ENCODE measurements around the gene NUDCD3.

NUDCD3 gene

DNA sequence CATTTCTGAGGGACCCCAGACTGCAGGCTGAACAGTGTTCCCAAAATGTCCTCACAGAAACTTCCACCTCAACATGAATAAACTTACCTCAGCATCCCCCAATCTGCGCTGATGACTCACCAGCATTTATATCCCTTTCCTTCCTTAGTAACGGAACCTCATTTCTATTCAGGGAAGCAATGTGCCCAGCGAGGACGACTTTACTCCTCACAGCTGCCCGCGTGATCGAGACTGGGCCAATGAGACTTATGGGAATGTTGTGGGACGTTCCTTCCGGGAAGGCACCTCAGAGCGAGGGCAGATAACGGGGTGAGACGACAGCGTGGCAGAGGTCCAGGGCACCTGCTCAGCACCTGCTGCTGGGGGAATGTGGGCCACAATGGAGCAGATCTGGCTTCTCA lies 91.9 kb downstream of the NUDCD3 start:
- no peak for DNase-seq

DNA sequence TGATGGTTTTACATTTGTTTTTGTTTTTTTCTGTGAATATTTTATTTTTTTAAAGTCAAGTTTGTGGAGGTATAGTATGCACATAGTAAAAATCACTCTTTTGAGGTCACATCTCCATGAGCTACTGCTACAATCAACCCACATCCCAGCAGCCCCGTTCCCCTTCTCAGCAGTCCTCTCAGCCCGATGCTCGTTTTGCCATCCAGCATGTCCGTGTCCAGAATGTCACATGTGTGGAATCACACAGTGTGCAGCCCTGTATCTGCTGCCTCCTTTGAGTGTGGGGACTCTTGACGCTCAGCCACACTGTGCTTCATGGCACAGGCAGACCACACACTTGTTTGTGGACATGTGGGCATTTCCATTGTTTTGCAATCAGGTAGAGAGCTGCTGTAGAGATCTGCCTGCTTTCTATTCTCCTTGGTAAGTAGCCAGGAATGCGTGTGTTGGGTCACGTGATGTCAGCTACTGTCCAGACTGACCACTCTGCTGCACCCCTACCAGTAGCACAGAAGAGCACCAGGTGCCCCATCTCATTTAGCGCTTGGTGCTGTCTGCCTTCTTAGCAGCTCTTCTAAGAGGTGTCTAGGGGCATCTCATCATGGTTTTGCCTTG lies 93.4 kb downstream of the NUDCD3 start:
- DNase-seq = no peak

DNA sequence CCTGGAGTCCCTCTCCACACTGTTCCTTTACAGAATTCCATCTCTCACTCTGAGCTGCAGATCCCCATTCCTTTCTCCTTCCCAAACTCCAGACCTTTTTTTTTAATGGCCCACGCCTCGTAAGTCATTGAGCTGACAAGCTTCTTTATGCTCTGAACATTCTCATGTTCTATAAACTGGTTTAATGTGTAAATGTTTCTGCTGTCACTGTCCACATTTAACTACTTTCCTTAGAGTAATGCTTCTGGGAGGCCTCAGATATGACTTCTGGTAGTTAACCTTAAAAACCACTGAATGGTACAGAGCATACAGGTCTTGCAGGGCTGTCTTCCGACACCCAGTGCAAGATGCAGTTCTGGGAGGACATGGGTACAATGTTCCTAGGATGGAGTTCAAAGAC lies 94.0 kb downstream of the NUDCD3 start:
- no peak for DNase-seq

DNA sequence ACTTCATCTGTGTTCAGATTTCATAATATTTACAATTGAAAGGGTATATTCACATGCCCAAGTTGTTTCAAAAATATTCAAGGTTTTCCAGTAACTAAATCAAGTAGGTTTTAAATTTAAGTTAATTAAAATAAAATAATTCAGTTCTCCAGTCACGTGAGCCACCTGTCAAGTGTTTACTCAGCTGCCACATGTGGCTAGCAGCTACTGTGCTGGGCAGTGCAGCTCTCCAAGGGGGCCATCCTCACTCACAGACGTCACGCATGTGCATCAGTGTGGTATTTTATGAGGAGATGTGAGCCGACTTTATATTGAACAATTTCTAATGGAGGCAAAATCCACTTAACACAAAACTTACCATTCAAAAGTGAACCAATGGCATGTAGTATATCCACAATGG lies 95.4 kb downstream of the NUDCD3 start:
- no peak for DNase-seq

DNA sequence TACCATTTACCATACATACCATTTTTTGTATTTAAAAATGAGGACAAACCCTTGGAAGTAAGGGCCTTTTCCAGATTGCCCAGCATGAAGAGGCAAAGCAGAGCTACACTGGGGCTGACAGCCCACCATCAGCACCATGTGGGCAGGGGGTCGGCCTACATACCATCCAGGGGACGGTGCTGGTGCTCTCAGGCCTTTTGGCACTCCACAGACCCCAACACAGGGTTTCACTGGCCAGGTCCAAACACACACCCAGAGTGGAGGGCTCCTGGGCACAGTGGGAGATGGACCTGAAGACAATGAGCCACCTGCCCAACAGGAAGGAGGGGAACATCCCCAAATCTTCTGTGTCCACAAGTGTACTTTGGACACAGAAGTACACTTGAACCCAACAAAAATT lies 95.8 kb downstream of the NUDCD3 start:
- no peak for DNase-seq

DNA sequence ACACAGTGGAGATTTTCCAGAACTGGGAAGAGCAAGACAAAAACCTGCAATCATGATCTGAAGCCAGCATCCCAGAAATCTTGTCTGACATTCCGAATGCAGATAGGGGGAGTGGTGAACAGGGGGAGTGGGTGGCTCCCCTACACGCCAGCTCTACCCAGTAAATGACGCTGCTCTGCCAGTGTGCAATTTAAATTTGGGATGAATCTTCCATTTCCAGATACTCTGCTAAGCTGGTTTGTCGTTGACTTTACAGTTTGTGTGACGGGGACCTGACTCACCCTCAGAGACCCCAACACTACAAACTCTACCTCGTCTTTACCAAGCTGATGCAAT lies 96.4 kb downstream of the NUDCD3 start:
- DNase-seq = no peak

DNA sequence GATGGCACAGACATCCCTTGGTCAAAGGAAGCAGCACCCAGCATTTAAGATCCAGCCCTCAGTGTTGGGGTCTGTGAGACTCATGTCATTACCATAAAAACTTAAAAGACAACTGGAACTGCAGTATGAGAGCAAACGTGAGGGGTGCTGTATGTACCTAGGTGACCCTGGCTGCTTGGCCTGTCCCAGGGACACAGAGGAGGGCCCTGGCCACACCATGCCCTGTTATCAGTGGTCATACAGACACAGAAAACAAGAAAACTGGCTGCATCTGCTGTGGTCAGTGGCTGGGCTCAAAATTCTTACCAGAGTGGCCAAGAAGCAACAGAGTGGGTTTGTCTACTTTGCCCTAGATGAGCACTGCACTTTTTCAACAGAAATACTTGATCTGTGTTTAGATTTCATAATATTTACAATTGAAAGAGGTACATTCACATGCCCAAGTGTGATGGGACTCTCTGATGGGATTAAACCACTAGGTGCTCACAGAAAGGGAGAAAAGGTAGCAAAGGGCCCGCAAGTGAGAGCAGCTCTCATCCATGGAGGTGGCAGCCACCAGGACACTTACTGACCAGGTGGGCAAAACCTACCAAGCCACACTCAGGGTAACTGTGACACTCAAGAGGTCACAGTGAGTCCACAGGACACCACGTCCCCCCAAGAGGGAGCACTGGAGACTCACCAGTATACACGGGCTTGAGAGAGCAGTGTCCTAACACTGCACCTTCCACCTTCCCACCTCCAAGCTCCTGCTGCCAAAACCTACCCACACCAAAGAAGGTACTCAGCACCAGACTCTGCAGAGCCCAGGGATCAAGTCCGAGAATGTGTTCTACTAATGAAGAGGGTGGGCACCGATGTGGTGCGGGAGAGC lies 97.0 kb downstream of the NUDCD3 start:
- DNase-seq = no peak

DNA sequence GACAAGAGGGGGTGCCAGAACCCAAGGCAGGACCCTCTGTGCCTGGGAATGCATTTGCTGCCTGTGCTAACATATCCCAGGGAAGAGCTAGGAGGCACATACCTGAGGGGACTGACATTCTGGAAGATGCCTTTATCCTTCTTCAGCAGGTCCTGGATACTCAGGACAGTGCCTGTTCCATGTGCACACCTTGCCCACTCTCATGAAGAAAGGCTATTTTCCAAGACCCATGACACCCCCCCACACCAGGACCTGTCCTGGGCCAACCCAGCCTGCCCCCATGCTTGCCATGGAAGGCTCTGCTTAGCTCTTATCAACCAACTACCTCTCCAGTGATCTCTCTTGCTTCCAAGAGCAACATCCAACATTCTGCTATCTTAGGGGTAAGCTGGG lies 97.8 kb downstream of the NUDCD3 start:
- no peak for DNase-seq

DNA sequence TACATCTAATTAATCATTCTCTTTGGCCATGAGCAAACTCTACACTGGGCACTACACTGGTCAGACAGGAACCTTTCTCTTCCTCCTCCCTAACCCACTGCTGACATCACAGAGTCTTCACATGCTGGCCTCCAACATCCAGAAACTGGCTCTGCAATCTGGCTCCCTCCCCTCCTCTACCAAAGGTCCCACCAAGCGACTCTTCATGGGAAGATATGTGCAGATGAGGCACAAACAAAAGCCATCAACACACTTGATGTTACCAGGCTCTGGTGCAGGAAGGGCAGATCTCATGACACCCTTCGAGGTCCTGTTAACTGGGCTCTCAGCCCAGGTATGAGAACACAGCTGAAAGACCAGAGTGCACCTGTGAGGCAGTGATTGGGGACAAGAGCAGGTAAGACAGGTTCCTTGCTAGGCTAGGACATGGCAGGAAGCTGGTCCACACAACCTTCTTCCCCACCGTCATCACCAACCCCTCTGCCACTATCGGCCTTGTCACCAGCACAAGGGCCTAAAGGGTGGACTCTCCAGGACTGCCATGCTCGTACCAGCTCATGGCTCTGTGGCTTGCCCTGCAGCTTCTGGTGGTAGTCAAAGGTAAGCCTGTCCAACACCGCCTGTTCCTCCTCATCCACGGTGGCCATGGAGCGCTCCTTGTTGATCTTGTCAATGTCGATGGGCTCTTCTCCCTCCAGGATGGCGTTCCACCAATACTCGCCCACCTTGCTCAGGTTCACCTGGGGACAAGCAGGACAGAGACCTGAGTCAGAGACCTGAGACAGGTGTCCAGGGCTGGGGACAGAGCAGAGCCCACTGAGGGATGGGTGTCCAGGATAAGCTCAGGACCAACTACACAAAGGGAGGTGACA lies 98.5 kb downstream of the NUDCD3 start:
- DNase-seq = no peak

DNA sequence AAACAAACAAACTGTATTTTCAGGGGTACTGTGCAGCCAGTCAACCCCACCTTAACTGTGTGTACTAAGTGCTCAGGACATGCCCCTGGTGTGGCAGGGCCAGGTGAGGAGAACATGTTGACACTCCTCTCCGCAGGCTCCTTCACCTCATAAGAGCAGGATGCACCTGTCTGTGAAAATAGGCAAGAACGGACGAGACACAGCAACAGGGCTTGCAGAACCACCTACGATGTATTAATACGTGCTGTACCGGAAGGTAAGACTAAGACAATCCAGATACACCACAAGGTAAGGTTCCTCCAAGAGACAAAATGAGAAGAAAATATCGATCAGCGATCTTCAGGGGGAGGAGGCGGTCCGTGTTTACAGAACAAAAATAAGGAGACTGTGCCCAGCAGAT lies 99.3 kb downstream of the NUDCD3 start:
- DNase-seq = no peak

DNA sequence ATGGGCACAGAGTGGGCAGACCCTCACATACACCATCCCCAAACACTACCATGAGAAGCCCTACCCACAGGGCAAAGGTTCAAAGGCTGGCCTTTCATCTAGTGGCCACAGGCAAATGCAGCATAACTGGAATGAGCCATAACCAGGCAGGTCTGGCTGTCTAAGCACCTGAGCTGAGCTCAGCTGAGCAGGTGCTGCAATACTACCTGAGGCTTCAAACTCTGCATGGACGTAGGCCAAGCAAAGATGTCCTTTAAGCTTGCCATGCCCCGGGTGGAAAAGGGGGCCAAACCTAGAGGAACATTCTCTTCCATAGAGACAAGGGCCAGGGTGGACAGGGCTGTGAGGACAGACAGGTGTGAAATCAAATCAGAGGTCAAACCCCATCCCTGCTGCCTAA lies 99.8 kb downstream of the NUDCD3 start:
- DNase-seq = no peak

DNA sequence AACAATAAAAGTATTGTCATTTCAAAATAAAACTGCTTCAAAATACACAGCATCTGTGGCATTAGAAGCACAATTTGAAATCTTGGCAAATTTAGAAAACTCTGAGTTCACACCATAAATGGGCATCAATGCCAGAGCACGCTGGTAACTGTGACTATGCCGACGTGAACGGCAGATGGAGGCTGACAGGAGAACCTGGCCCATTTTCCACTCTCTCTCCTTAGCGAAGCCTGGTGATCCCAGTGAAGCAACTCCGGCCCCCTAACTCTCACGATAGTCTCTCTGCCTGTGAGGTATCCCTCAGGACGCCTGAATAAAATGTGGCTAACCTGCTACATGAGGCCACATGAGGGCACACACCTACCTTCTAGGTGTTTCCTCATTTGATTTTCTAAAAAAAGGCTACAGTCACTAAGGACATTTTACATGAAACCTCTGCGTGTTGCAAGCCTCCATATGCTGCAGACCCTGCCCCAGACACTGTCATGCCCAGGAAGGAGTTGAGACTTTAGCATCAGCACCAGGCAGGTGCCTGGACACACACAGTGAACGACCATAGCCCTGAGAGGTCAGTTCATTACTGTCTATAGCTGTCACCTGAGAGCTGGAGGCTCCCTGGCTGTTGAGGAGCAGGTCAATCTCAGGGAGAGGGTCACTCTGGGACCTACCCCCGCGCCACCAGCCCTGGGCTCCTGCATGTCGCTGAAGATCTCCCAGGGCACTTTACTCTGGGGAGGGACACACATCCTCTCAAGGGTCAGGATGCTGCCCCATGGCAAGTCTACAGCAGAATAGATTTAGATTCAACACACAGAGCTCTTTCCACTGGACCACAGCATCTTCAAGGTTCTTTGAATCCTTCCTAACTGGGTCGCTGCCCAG lies 102.1 kb downstream of the NUDCD3 start:
- DNase-seq = no peak

DNA sequence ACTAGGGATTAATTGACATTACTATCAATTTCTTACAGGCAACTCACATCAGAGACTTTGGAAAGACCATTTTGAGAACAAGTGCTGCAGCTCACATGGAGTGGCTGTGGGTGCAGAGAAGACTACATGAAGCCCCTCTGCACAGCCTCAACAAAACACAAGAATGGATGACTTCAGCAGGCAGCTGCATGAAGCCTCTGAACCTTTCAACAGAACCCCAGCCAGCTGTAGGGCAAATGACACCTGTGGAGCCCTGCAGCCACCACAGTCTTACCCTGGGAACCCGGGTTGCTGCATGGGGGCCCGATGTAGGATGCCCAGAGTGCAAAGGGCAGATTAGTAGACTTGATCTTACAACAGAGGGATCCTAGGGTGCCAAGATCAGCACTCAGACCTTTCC lies 103.1 kb downstream of the NUDCD3 start:
- DNase-seq = no peak

DNA sequence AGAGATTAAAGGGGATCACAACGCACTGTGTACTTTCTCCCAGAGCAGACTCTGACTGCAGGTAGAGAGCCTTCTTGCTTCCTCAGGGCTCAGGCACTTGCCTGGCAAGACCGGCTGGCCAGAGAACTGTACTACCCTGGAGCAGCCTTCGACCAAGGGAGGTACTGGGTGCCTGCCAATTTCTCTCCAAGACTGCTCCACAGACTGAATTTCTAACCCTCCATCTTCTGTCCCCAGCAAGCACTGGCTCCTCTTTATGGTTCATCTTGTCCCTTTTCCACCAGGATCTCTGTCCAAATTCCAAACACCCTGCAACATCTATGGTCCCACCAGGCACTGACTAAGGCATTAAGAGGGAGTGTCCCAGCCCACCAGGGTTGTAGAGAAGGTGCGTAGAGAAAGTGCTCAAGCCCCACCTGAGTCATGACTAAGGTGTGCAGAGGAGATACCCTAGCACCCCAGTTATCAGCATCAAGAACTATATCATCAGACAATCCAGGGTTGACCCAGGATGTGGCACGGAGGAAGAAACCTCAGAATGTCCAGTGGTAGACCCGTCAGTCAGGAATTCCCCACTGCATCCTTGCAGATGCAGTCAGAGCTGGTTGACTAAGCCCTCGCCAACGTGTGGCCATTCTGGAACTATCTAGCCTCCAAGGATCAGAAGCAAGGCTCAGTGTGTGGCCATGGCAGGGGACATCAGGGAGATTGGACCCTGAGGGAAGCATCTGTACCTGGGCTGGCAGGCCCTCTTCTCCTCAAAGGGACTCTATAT lies 104.1 kb downstream of the NUDCD3 start:
- DNase-seq = no peak

DNA sequence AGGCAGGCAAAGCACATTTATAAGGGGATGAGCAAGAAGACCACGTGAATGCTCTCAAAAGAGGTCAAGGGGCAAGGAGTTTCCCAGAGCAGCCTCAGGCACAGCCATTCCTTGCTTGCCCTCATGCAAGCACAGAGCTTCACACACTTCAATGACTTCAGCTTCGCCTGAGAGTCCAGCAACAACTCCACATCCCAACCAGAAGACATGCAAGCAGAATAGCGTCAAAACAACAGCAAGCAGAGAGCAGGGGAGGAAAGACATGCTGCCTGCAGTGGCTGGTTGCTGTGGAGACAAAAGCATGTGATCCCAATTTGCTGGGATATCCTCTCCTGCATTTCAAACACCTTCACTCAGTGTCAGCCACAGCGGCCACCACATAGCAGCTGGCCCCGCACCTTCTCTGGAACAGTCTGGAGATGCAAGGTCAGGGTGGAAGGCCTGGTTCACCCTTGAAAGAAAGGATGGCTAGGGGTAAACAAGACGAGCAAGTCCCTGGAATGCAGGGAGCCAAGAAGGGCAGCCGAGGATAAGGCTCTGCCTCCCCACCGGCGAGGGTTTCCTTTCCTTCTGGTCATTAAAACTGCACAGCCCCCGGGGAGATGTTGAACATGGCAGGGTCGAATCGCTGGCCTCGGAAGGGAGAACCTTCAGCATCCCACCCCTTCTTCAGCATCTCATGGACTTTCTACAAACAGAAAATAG lies 104.9 kb downstream of the NUDCD3 start:
- DNase-seq = no peak

DNA sequence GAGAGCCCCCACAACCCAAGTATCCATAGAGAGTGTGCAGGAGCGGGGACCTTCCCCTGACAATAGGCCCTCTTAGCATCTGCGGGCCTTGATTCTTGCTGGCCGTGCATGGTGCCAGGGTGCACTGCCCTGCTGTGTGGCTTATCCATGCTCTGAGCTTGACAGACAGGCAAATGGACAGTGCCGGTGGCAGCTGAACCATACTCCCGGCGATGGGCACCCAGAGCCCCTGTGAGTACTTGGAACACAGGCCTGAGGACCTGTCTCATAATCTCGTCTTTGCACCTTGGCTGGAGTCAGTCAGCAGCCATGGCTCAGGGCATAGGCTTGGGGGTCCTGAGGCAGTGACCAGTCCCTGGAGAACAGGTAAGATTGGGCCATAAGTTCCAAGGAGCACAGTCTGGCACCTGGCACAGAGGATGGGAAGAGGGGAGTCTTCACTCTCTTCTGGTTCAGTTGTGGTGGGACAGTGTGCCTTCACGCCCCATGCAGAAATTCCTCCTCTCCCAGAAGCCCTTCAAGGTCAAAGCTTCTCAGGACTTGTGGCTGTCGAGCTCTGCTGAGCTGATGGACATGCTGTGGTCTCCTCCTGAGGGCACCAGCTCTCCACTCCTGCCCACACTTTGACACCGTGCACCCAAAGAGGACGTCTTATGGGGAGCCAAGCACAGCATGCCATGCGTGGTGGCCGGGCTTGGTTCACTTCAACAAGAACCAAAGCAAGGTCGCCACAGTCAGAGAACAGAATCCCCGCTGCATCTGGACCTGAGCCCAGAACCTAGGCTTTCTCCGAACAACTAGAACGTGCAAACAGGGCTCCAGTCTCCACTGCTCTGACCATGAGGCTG lies 105.6 kb downstream of the NUDCD3 start:
- DNase-seq = no peak

DNA sequence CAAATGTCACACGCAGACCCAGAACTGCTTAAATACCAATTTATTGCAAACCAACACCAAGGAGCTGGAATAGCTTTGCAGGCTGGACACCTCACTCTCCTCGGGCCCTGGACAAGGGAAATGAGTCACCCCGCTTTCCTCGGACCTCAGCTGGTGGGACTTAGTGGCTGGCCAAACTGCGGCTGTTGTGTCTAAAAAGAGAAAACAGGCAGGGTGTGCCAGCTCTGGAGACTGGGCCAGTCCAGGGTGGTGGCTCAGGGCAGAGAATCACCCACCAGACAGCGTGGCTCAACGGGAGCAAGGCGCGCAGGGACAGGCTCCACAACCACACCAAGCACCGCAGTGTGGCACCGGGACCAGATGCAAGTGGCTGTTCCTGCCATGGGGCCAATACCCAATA lies 106.9 kb downstream of the NUDCD3 start:
- DNase-seq = no peak

DNA sequence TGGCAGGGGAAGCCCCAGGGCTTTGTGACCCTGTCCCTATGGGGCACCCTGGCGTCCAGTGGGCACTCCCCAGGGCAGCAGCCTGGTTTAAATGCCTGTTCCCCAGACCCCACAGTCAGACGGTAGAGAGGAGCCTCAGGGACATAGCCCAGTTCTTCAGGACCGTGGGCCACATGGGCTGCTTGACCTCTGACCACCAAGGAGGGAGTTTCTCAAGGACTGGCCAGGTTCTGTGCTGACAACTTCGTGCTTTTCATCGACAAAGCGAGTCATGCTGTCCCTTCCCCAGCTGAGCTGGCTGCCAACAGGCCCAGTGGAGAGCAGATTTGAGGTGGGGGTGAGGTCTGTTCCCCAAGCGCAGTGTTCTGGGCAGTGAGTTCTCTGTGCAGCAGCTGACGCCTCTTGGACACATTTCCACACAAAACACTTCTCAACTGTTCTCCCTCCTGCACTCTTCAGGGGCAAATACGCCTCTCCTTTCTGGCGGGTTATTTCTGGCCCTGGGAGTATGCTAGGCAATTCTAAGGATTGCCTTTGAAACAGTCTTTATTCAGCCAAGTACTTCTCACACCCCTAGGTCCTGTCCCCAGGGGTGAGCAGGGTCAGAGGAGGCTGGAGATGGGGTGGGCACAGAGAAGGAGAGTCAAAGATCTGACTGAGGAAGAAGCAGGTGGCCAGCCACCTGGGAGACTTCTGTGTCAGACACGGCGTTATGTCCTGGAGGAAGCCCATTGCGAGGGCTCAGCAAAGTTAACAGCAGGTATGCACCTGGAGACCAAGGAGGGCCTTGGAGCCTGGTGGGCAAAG lies 107.8 kb downstream of the NUDCD3 start:
- DNase-seq = no peak

DNA sequence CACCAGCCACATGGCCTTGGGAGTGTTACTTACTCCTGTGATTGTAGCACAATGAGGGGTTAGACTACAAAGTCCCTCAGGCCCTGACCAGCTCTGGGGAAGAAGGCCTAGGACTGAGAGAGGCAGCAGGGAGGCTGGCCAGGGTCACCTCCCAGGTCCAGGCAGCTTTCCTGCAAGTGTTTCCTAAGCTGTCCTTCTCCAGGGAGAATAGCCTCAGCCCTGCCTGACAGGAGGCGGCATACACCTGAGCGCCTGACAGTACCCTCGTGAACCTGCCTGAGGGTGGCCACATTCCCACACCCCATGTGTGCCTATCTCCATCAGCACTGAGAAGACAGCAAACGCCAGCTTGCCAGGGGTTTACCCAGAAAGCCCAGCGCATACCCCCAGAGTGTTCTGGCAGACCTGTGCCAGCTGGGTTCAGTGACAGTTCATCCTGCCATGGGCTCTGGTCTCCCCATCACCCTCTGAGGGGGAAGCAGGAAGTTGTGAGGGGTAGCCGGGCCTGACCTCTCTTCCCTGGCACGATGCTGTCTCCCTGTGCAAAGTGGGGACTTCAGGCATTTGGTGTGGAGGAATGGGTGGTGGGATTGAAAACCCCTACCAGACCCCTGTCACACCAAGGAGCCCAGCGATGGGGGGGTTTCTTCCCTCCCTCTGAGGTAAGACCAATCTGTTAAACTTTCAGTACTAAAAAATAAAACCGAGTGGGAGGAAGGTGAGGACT lies 108.8 kb downstream of the NUDCD3 start:
- DNase-seq = no peak

Data from CD4-positive, alpha-beta T cell treated with Interleukin-1 beta for 1 hour (primary cell).